Sigmoid colon (tissue), 4 donors: ENCODE measurements around the gene RNF186.

ENCODE experiments used
- EP300 ChIP-seq, 4 donors: sonication (generic); formaldehyde crosslinking; IDR thresholded peaks; one replicate each; pipeline ENCODE4 v1.6.1; 2017; ENCODE audit warnings: antibody characterized with exemption in 4 of 4
- POLR2A ChIP-seq, 2 donors: fragments of 450-650 bp; IDR thresholded peaks; one replicate each; pipeline ENCODE4 v1.6.1; 2016; ENCODE audit warnings: antibody characterized with exemption in 2 of 2, mild to moderate bottlenecking in 2 of 2, moderate library complexity in 2 of 2
- POLR2AphosphoS5 ChIP-seq, 4 donors: sonication (generic); formaldehyde crosslinking; IDR thresholded peaks; one replicate each; pipeline ENCODE4 v1.6.1; 2017; ENCODE audit warnings: antibody characterized with exemption in 4 of 4
- TF ChIP-seq, protein P1 (sequence below), 4 experiments: fragments of 450-650 bp in 3 of 4; fragments of 200-600 bp in 1 of 4; IDR thresholded peaks; one replicate each; pipeline ENCODE4 v1.5.1; 2016 to 2019; ENCODE audit warnings: antibody characterized with exemption in 4 of 4, mild to moderate bottlenecking in 3 of 4, moderate library complexity in 2 of 4

DNA sequence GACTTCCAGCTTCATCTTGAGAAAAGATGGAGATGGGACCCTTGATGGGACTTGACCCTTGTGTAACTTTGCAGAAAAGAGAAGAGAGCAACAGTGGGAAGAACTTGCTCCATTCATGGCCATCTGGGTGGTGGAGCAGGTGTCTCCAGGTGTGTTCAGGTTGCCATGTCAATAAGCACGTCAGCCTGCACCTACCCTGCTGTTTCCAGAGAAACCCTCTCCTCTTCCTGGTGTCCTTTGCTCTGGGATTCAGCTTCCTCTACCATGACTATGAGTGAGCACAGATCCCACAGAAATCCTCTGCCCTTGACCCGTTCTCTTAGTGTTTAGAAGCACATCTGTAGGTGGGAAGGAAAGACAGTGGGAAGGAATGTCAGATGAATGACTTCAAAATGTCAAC is 45.3 kb upstream of the RNF186 start:
- TF ChIP-seq, protein P1, sequence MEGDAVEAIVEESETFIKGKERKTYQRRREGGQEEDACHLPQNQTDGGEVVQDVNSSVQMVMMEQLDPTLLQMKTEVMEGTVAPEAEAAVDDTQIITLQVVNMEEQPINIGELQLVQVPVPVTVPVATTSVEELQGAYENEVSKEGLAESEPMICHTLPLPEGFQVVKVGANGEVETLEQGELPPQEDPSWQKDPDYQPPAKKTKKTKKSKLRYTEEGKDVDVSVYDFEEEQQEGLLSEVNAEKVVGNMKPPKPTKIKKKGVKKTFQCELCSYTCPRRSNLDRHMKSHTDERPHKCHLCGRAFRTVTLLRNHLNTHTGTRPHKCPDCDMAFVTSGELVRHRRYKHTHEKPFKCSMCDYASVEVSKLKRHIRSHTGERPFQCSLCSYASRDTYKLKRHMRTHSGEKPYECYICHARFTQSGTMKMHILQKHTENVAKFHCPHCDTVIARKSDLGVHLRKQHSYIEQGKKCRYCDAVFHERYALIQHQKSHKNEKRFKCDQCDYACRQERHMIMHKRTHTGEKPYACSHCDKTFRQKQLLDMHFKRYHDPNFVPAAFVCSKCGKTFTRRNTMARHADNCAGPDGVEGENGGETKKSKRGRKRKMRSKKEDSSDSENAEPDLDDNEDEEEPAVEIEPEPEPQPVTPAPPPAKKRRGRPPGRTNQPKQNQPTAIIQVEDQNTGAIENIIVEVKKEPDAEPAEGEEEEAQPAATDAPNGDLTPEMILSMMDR (IDR thresholded peaks at IDR 0.05) = no peak
- TF ChIP-seq POLR2AphosphoS5 (IDR thresholded peaks at IDR 0.05) (no peak), EP300 (IDR thresholded peaks at IDR 0.05) (no peak), POLR2A (IDR thresholded peaks at IDR 0.05) (no peak)
